RWPE2 (cell line): ENCODE data around the gene ATPAF1.

Experiments
- ATAC-seq: fragments of 200-7000 bp; cut with Tn5 transposase; 3 replicates; pipeline ENCODE4 v1.9.1; 2021; ENCODE audit warnings: low read depth
- DNase-seq: peaks from one replicate; pipeline ENCODE4 v3.0.0-alpha.2; 2020; ENCODE audit warnings: low spot score
- H3K27ac ChIP-seq: fragments of 450-650 bp; 2 replicates; pipeline ENCODE4 v1.5.1; 2017; ENCODE audit warnings: mild to moderate bottlenecking; ENCODE audit not compliant: poor library complexity, severe bottlenecking
- H3K27me3 ChIP-seq: fragments of 250-450 bp; sonication (Bioruptor Pico); 2 replicates; pipeline ENCODE4 v1.5.1; 2021; ENCODE audit warnings: mild to moderate bottlenecking, moderate library complexity; ENCODE audit not compliant: insufficient read depth, poor library complexity, severe bottlenecking
- H3K36me3 ChIP-seq: fragments of 250-450 bp; sonication (Bioruptor Pico); 2 replicates; pipeline ENCODE4 v1.5.1; 2020; ENCODE audit warnings: low read depth, mild to moderate bottlenecking, moderate library complexity
- H3K4me1 ChIP-seq: fragments of 250-450 bp; sonication (Bioruptor Pico); 2 replicates; pipeline ENCODE4 v1.5.1; 2021; ENCODE audit warnings: mild to moderate bottlenecking, moderate library complexity; ENCODE audit not compliant: insufficient read depth, poor library complexity, severe bottlenecking
- H3K4me3 ChIP-seq: fragments of 250-450 bp; sonication (Bioruptor Pico); 2 replicates; pipeline ENCODE4 v1.5.1; 2021; ENCODE audit warnings: mild to moderate bottlenecking, moderate library complexity; ENCODE audit not compliant: severe bottlenecking
- H3K9me3 ChIP-seq: fragments of 250-450 bp; sonication (Bioruptor Pico); 2 replicates; pipeline ENCODE4 v1.5.1; 2021; ENCODE audit warnings: mild to moderate bottlenecking, moderate library complexity; ENCODE audit not compliant: severe bottlenecking
- TF ChIP-seq, protein P1 (sequence below): fragments of 450-650 bp; IDR thresholded peaks from one replicate; pipeline ENCODE4 v1.5.1; 2017; ENCODE audit warnings: mild to moderate bottlenecking, moderate library complexity; ENCODE audit not compliant: poor library complexity, severe bottlenecking

Gene ATPAF1

DNA sequence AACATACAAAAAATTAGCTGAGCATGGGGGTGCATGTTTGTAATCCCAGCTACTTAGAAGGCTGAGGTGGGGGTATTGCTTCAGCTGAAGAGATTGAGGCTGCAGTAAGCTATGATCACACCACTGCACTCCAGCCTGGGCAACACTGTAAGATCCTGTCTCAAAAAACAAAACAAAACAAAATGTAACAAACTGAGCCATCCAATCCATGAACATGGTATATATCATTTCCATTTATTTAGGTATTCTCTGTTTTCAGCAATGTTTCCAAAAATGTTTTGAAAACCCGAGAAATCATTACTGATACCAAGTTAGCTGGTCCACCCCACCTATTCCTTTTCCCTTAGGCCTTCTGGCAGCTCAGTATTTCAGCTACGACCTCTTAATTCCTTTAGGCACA lies 18.4 kb downstream of the ATPAF1 start:
- Histone ChIP-seq H3K4me3 (no peak overlapping the region), H3K27me3 (no peaks in the 10 kb centered on the region), H3K9me3 (peaks cover 10% of the 10 kb centered on the region), H3K36me3 (peaks cover 61% of the 10 kb centered on the region), H3K4me1 (no peaks in the 10 kb centered on the region), H3K27ac (no peak overlapping the region)
- DNase-seq (no peak), ATAC-seq (no peak)
- TF ChIP-seq, protein P1, sequence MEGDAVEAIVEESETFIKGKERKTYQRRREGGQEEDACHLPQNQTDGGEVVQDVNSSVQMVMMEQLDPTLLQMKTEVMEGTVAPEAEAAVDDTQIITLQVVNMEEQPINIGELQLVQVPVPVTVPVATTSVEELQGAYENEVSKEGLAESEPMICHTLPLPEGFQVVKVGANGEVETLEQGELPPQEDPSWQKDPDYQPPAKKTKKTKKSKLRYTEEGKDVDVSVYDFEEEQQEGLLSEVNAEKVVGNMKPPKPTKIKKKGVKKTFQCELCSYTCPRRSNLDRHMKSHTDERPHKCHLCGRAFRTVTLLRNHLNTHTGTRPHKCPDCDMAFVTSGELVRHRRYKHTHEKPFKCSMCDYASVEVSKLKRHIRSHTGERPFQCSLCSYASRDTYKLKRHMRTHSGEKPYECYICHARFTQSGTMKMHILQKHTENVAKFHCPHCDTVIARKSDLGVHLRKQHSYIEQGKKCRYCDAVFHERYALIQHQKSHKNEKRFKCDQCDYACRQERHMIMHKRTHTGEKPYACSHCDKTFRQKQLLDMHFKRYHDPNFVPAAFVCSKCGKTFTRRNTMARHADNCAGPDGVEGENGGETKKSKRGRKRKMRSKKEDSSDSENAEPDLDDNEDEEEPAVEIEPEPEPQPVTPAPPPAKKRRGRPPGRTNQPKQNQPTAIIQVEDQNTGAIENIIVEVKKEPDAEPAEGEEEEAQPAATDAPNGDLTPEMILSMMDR: no peak

DNA sequence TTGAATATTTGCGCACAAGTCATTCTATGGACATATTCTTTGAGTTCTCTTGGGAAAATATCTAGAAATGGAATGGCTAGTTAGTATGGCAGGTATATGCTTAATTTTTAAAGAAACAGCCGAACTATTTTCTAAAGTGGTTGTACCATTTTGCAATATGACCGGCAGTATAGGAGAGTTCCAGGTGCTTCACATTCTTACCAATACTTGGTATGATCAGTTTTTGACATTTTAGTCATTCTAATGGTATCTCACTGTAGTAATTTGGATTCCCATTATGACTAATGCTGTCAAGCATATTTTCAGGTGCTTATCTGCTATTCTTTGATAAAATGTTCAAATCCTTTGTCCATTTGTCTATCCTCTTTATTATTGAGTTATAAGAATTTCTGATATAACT lies 20.6 kb downstream of the ATPAF1 start:
- peaks cover 60% of the 10 kb centered on the region for H3K36me3 ChIP-seq
- ATAC-seq: no peak

DNA sequence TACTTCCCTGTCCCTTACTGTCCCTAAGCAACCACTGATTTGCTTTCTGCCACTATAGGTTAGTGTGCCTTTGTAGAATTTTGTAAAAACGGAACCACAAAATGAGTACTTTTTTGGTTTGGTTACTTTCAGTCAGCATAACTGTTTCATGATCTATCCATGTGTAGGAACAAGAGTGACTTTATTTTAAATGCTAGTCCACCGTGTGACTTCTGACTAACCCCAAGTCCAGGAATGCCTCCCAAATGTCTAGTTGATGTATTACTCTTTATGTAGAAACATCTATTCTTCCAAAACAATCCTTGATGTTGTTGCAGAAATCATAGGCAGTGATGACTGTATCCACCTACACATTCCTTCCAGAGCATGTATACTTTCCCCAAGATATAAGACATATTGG lies 21.3 kb downstream of the ATPAF1 start:
- no peak overlapping the region for H3K27ac ChIP-seq
- peaks cover 5% of the 10 kb centered on the region for H3K4me1 ChIP-seq
- H3K9me3 ChIP-seq: peaks cover 10% of the 10 kb centered on the region
- H3K4me3 ChIP-seq: no peak overlapping the region
- TF ChIP-seq, protein P1: no peak
- peaks cover 56% of the 10 kb centered on the region for H3K36me3 ChIP-seq
- ATAC-seq: no peak
- no peak for DNase-seq
- H3K27me3 ChIP-seq: no peaks in the 10 kb centered on the region

More for the DNA sequence above, 20.6 kb downstream of the ATPAF1 start:
- Histone ChIP-seq H3K27me3 (no peaks in the 10 kb centered on the region), H3K4me1 (peaks cover 5% of the 10 kb centered on the region), H3K9me3 (peaks cover 10% of the 10 kb centered on the region), H3K4me3 (no peak overlapping the region), H3K27ac (no peak overlapping the region)
- no peak for DNase-seq
- TF ChIP-seq, protein P1: no peak

DNA sequence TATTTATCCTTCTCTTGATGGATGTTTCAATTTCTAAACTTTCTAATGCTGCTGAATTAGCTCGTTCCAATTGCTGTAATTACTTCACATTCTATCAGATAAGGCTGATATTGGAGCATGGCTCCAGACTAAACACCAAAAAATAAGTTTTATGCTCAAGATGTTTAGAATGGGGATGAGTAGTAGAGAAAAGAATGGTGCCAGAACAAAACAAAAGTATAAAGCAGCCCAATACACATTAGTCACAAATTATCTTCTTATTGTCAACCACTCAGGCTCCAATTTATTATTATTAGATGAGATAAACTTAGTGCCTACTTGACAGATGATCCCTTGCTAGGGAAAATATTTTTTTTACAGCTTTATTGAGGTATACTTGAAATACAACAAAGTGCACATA lies 21.8 kb downstream of the ATPAF1 start:
- Histone ChIP-seq H3K36me3 (peaks cover 53% of the 10 kb centered on the region), H3K4me3 (no peak overlapping the region), H3K27me3 (no peaks in the 10 kb centered on the region), H3K9me3 (peaks cover 10% of the 10 kb centered on the region), H3K27ac (no peak overlapping the region), H3K4me1 (peaks cover 5% of the 10 kb centered on the region)
- TF ChIP-seq, protein P1: no peak
- ATAC-seq (no peak), DNase-seq (no peak)

DNA sequence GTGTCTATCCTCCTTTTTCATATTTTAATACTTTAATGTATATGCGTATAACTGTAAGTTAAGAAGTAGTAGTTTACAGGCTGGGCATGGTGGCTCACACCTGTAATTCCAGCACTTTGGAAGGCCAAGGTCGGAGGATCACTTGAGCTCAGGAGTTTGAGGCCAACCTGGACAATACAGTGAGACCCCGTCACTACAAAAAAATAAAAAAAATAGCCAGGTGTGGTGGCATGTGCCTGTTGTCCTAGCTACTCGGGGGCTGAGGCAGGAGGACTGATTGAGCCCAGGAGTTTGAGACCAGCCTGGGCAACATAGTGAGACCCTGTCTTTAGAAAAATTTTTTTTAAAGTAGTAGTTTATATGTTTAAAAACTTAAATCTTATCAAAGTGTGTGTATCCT lies 22.3 kb downstream of the ATPAF1 start:
- Histone ChIP-seq H3K27me3 (no peaks in the 10 kb centered on the region), H3K9me3 (peaks cover 10% of the 10 kb centered on the region), H3K4me1 (peaks cover 5% of the 10 kb centered on the region), H3K27ac (no peak overlapping the region), H3K36me3 (peaks cover 51% of the 10 kb centered on the region), H3K4me3 (no peak overlapping the region)
- TF ChIP-seq, protein P1: no peak
- DNase-seq (no peak), ATAC-seq (no peak)
